Transverse colon (tissue), 4 donors: ENCODE measurements around the gene CRIP2. TPM values are rescaled to one million over a fixed set of nuclear protein-coding genes. Genes with fewer than 3 reads are reported as not detected.

ENCODE experiments used
- DNase-seq: peaks from one replicate; pipeline ENCODE4 v3.0.0-alpha.2; 2019
- H3K27ac ChIP-seq, 4 donors: fragments of 200-600 bp; sonication (generic); 2 replicates each; pipeline ENCODE4 v1.5.1; 2016 to 2018; ENCODE audit warnings: inconsistent platforms in 4 of 4
- H3K27me3 ChIP-seq: fragments of 200-600 bp; sonication (generic); 2 replicates; pipeline ENCODE4 v1.5.1; 2017; ENCODE audit warnings: inconsistent platforms
- H3K36me3 ChIP-seq, 4 donors: fragments of 200-600 bp; sonication (generic); 2 replicates each; pipeline ENCODE4 v1.5.1; 2017 to 2019; ENCODE audit warnings: inconsistent platforms in 4 of 4
- H3K4me1 ChIP-seq, 4 donors: fragments of 200-600 bp; sonication (generic); 2 replicates each; pipeline ENCODE4 v1.5.1; 2017 to 2020; ENCODE audit warnings: inconsistent platforms in 4 of 4
- H3K4me3 ChIP-seq, 4 donors: fragments of 200-600 bp; sonication (generic); 1 replicate in 1 of 4; 2 replicates in 3 of 4; pipeline versions ENCODE4 v1.5.1 to v1.6.1; 2017 to 2019; ENCODE audit warnings: inconsistent platforms in 4 of 4
- H3K9me3 ChIP-seq, 2 donors: fragments of 200-600 bp; sonication (generic); 2 replicates each; pipeline ENCODE4 v1.5.1; 2017 to 2019; ENCODE audit warnings: inconsistent platforms in 2 of 2
- EP300 ChIP-seq: sonication (generic); formaldehyde crosslinking; IDR thresholded peaks from one replicate; pipeline ENCODE4 v1.6.1; 2017; ENCODE audit warnings: antibody characterized with exemption, low read depth
- POLR2A ChIP-seq: fragments of 450-650 bp; IDR thresholded peaks from one replicate; pipeline ENCODE4 v1.6.1; 2016; ENCODE audit warnings: antibody characterized with exemption, mild to moderate bottlenecking, moderate library complexity
- POLR2AphosphoS5 ChIP-seq, 3 donors: sonication (generic); formaldehyde crosslinking; IDR thresholded peaks; one replicate each; pipeline ENCODE4 v1.6.1; 2016; ENCODE audit warnings: antibody characterized with exemption in 3 of 3
- WGBS, 2 donors: methylation state at CpG; one replicate each; pipeline ENCODE4 v1.1.5; 2018; ENCODE audit warnings: low coverage in 1 of 2; 5-methylcytosine and 5-hydroxymethylcytosine counted together
- in situ Hi-C, 4 donors: fragments of 200-750 bp; cut with MboI; loops; one replicate each; pipeline versions ENCODE4 v1.15.0 to v1.15.1; 2017; ENCODE audit warnings: low sequenced_read_pairs in 3 of 4, low pct_ligation_motif_present in 1 of 4, low pct_unique_long_range_greater_than_20kb in 1 of 4
- intact Hi-C: fragments of 100-400 bp; cut with DNase I; formaldehyde crosslinking; loops from one replicate; pipeline ENCODE4 v1.15.1; 2023; ENCODE audit warnings: low total_unique reads
- total RNA-seq, 4 donors: library from RNA; depleted of rRNA; stranded (reverse); fragments of >200 nt; gene quantifications; one replicate each; pipeline ENCODE4 v1.1.0, GENCODE V29; 2016
- TF ChIP-seq, protein P1 (sequence below), 5 experiments: fragments of 200-600 bp in 3 of 5; fragments of 450-650 bp in 2 of 5; sonication (generic) in 3 of 5; IDR thresholded peaks; 1 replicate in 2 of 5; 2 replicates in 3 of 5; pipeline ENCODE4 v1.5.1; 2016 to 2017; ENCODE audit warnings: antibody characterized with exemption in 5 of 5, inconsistent platforms in 3 of 5, mild to moderate bottlenecking in 2 of 5, moderate library complexity in 1 of 5

Gene CRIP2
- total RNA-seq, 4 donors from 2014 or later: 11.2 to 67.3 (median 22.4) TPM

DNA sequence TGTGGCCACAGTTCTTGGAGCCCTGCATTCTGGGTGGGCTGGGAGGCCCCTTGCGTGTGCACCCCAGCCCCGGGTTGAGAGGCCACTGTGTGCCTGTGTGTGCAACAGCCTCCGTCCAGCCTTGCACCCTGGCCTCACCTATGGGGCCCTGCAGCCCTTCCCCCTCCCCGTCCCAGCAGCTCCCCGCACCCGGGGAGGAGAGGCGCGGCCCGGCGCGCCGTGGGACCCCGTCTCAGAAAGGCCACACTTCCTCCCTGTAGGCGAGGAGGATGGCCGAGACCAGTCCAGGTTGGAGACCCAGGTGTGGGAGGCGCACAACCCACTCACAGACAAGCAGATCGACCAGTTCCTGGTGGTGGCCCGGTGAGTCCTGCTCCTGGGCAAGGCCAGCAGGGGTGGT, 16.6 kb upstream of the CRIP2 start:
- Histone ChIP-seq H3K36me3 (peaks cover 0 to 11% (median 3%) of the 10 kb centered on the region in 4 donors), H3K4me1 (no peaks in the 10 kb centered on the region), H3K9me3 (no peaks in the 10 kb centered on the region), H3K27ac (no peak overlapping the region), H3K27me3 (no peaks in the 10 kb centered on the region), H3K4me3 (no peak overlapping the region)
- WGBS, 2 donors: 58 to 88% methylated on average over 2 to 18 of the region's 18 CpGs
- in situ Hi-C loops (no loop called here), intact Hi-C loops (no loop called here)
- no peak for DNase-seq
- TF ChIP-seq POLR2AphosphoS5 (IDR thresholded peaks at IDR 0.05) (no peak), EP300 (no peak)

DNA sequence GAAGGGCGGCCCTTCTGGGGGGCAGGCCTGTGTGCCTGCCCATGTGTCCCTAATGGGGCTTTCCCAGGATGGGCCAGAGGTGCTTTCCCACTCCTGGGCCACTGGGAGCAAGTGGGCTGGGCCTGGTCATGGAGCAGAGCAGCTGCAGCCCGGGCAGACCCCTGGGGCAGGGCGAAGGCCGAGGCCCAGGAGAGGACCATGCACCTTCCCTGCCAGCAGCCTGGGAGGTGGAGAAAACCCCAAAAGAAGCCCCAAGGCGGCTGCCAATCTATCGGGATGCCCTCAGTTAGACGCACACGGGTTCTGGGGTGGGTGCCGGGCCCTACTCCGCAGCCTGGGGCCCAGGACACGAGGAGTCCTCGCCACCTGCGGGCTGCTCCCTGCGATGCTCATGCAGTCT, 16.1 kb upstream of the CRIP2 start:
- Histone ChIP-seq H3K4me1 (no peaks in the 10 kb centered on the region), H3K27me3 (no peaks in the 10 kb centered on the region), H3K36me3 (peaks cover 0 to 16% (median 6%) of the 10 kb centered on the region in 4 donors), H3K4me3 (no peak overlapping the region), H3K9me3 (no peaks in the 10 kb centered on the region), H3K27ac (no peak overlapping the region)
- intact Hi-C loops (no loop called here), in situ Hi-C loops (no loop called here)
- DNase-seq: no peak
- TF ChIP-seq POLR2AphosphoS5 (IDR thresholded peaks at IDR 0.05) (no peak), EP300 (no peak), POLR2A (no peak)
- TF ChIP-seq, protein P1, sequence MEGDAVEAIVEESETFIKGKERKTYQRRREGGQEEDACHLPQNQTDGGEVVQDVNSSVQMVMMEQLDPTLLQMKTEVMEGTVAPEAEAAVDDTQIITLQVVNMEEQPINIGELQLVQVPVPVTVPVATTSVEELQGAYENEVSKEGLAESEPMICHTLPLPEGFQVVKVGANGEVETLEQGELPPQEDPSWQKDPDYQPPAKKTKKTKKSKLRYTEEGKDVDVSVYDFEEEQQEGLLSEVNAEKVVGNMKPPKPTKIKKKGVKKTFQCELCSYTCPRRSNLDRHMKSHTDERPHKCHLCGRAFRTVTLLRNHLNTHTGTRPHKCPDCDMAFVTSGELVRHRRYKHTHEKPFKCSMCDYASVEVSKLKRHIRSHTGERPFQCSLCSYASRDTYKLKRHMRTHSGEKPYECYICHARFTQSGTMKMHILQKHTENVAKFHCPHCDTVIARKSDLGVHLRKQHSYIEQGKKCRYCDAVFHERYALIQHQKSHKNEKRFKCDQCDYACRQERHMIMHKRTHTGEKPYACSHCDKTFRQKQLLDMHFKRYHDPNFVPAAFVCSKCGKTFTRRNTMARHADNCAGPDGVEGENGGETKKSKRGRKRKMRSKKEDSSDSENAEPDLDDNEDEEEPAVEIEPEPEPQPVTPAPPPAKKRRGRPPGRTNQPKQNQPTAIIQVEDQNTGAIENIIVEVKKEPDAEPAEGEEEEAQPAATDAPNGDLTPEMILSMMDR (IDR thresholded peaks at IDR 0.05): no peak
- WGBS, 2 donors: 78% methylated on average over 13 of the region's 14 CpGs; no CpG with 5 or more reads in 1 of the 2 donors

DNA sequence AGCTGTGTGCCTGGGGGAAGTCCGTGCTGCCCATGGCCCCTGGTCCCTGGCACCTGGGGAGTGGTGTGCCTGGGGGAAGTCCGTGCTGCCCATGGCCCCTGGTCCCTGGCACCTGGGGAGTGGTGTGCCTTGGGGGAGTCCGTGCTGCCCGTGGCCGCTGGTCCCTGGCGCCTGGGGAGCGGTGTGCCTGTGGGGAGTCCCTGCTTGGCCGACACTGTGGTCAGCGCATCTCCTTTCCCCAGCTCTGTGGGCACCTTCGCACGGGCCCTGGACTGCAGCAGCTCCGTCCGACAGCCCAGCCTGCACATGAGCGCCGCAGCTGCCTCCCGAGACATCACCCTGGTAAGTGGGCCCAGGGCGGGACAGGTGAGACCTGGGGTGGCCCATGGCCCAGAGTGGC, 14.5 kb upstream of the CRIP2 start:
- intact Hi-C loops: no loop called here
- WGBS, 2 donors: 97% methylated on average over 14 of the region's 17 CpGs; no CpG with 5 or more reads in 1 of the 2 donors

DNA sequence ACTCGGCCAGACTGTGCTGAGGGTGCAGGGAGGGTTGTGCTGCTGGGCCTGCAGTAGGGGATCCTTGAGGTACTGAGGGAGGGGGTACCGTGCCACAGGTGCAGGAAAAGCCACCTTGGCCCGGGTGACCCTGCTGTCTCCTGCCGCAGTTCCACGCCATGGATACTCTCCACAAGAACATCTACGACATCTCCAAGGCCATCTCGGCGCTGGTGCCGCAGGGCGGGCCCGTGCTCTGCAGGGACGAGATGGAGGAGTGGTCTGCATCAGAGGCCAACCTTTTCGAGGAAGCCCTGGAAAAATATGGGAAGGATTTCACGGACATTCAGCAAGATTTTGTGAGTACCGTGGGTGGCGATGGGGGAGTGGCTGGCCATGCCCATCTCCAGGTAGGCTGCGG, 14.0 kb upstream of the CRIP2 start:
- WGBS, 2 donors: 99% methylated on average over 15 of the region's 17 CpGs; no CpG with 5 or more reads in 1 of the 2 donors
- DNase-seq: no peak
- in situ Hi-C loops: no loop called here
- intact Hi-C loops: no loop called here
- H3K27ac ChIP-seq: no peak overlapping the region
- no peak for TF ChIP-seq POLR2A
- no peak for TF ChIP-seq EP300
- H3K4me1 ChIP-seq: no peaks in the 10 kb centered on the region
- peaks cover 0 to 31% (median 7%) of the 10 kb centered on the region in 4 donors for H3K36me3 ChIP-seq
- no peaks in the 10 kb centered on the region for H3K27me3 ChIP-seq
- H3K4me3 ChIP-seq: no peak overlapping the region
- no peaks in the 10 kb centered on the region for H3K9me3 ChIP-seq

More for the DNA sequence above, 14.5 kb upstream of the CRIP2 start:
- no peaks in the 10 kb centered on the region for H3K4me1 ChIP-seq
- no peaks in the 10 kb centered on the region for H3K27me3 ChIP-seq
- no peak overlapping the region for H3K4me3 ChIP-seq
- in situ Hi-C loops: no loop called here
- H3K27ac ChIP-seq: no peak overlapping the region
- H3K9me3 ChIP-seq: no peaks in the 10 kb centered on the region
- peaks cover 0 to 31% (median 7%) of the 10 kb centered on the region in 4 donors for H3K36me3 ChIP-seq
- TF ChIP-seq EP300 (no peak), POLR2A (no peak), POLR2AphosphoS5 (IDR thresholded peaks at IDR 0.05) (no peak)
- TF ChIP-seq, protein P1 (IDR thresholded peaks at IDR 0.05): no peak
- DNase-seq: no peak

DNA sequence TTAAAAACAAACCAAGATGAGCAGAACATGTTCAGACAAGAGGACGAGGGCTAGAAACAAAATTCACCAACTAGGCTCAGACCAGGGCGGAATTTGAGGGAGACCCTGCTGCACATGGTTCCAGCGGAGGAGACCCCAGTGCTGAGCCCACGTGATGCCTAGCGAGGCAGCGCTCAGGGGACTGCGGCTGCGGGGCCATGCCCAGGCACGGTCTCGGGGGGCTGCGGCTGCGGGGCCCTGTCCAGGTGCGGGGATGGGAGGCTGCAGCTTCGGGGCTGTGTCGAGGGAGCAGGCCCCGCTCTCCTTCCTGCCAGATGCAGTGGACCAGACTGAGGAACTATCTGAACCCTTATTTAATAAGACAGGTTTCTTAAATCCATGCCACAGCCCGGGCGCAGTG, 12.7 kb upstream of the CRIP2 start:
- H3K27me3 ChIP-seq: no peaks in the 10 kb centered on the region
- in situ Hi-C loops (no loop called here), intact Hi-C loops (no loop called here)
- no peak for DNase-seq
- peaks cover 0 to 31% (median 7%) of the 10 kb centered on the region in 4 donors for H3K36me3 ChIP-seq
- no peak overlapping the region for H3K27ac ChIP-seq
- H3K9me3 ChIP-seq: no peaks in the 10 kb centered on the region
- no peak overlapping the region for H3K4me3 ChIP-seq
- WGBS, 2 donors: 96% methylated on average over 18 of the region's 18 CpGs; no CpG with 5 or more reads in 1 of the 2 donors
- no peaks in the 10 kb centered on the region for H3K4me1 ChIP-seq
- no peak for TF ChIP-seq EP300
- no peak for TF ChIP-seq POLR2AphosphoS5 (IDR thresholded peaks at IDR 0.05)
- TF ChIP-seq, protein P1 (IDR thresholded peaks at IDR 0.05): no peak
- TF ChIP-seq POLR2A: no peak
